HAP-1 (cell line): ENCODE data around the gene FBXW8.
"Not testable (repeated sequence)": the region's sequence is repeated elsewhere in the genome, so short reads cannot be mapped to it uniquely, and the experiment has no call there.

ENCODE experiments used
- DNase-seq, 2 experiments: peaks; one replicate each; pipeline ENCODE4 v3.0.0-alpha.2; 2016 to 2020; ENCODE audit warnings: low spot score in 2 of 2
- H3K27me3 ChIP-seq: fragments of 250-450 bp; sonication (Bioruptor Pico); 2 replicates; pipeline ENCODE4 v1.5.1; 2020; ENCODE audit warnings: low read depth, mild to moderate bottlenecking, moderate library complexity
- H3K36me3 ChIP-seq: fragments of 250-450 bp; sonication (Bioruptor Pico); replicated peaks from 2 replicates; pipeline ENCODE4 v1.5.1; 2020; ENCODE audit warnings: mild to moderate bottlenecking
- H3K4me1 ChIP-seq: fragments of 250-450 bp; sonication (Bioruptor Pico); 2 replicates; pipeline ENCODE4 v1.5.1; 2020; ENCODE audit warnings: mild to moderate bottlenecking
- H3K4me3 ChIP-seq: fragments of 250-450 bp; sonication (Bioruptor Pico); 2 replicates; pipeline ENCODE4 v1.5.1; 2020; ENCODE audit warnings: mild to moderate bottlenecking, moderate library complexity
- H3K9me3 ChIP-seq: fragments of 250-450 bp; sonication (Bioruptor Pico); 2 replicates; pipeline ENCODE4 v1.5.1; 2020; ENCODE audit warnings: mild to moderate bottlenecking, moderate library complexity
- in situ Hi-C: fragments of 300-500 bp; cut with MboI; formaldehyde crosslinking; loops from 3 replicates; pipeline ENCODE4 v1.14.3; 2020; ENCODE audit warnings: low sequenced_read_pairs, inconsistent platforms, mixed read lengths

FBXW8 gene

DNA sequence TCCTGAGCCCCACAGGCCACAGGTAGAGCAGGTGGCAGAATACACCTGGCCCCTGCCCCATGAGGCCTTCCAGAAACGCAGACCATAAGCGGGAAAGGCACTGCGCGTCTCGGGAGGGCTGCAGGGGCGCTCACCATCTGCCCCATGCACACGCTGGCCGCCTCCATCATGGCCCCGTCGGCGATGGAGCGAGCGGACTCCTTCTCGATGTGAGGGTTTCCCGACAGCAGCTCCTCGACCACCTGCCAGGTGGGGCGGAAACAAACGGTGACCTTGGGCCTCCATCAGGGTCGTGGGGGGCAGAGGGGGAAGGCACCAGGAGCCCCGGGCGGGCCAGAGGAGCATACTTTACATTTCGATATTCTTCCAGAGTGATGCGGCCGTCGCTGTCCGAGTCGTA is 135.7 kb downstream of the FBXW8 start:
- Histone ChIP-seq H3K9me3 (no peaks in the 10 kb centered on the region), H3K36me3 (no peaks in the 10 kb centered on the region), H3K4me1 (no peaks in the 10 kb centered on the region), H3K27me3 (no peaks in the 10 kb centered on the region), H3K4me3 (no peak overlapping the region)
- DNase-seq: no peak
- in situ Hi-C loops: no loop called here

DNA sequence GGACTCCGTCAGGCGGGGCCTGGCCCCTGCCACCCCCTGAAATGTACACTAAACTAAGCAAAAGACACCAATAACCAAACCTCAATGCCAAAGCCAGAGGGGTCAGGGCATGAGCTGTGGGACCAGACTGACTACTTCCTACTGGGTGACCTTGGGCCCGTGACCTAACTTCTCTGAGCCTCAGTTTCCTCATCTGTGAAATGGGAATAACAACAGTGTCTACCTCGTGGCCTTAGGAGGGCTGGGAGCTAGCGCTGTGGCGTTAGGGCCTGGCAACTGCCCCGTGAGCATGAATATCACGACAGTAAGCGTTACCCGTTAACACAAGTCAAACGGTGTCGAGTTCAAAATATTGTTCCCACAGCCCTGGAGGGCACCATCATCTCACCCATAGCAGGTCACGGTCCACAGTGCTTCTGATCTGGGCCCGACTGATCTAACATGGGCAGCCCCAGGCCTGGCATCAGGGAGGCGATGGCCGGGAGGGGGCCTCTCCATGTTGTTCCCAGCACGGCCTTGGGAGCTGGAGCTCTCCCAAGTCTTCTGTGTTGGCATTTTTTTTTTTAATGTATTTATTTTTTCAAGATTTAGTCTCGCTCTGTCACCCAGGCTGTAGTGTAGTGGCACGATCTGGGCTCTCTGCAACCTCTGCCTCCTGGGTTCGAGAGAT is 136.2 kb downstream of the FBXW8 start:
- Histone ChIP-seq H3K27me3 (no peaks in the 10 kb centered on the region), H3K4me1 (no peaks in the 10 kb centered on the region), H3K36me3 (no peaks in the 10 kb centered on the region), H3K9me3 (no peaks in the 10 kb centered on the region), H3K4me3 (no peak overlapping the region)
- in situ Hi-C loops: no loop called here
- DNase-seq: no peak

DNA sequence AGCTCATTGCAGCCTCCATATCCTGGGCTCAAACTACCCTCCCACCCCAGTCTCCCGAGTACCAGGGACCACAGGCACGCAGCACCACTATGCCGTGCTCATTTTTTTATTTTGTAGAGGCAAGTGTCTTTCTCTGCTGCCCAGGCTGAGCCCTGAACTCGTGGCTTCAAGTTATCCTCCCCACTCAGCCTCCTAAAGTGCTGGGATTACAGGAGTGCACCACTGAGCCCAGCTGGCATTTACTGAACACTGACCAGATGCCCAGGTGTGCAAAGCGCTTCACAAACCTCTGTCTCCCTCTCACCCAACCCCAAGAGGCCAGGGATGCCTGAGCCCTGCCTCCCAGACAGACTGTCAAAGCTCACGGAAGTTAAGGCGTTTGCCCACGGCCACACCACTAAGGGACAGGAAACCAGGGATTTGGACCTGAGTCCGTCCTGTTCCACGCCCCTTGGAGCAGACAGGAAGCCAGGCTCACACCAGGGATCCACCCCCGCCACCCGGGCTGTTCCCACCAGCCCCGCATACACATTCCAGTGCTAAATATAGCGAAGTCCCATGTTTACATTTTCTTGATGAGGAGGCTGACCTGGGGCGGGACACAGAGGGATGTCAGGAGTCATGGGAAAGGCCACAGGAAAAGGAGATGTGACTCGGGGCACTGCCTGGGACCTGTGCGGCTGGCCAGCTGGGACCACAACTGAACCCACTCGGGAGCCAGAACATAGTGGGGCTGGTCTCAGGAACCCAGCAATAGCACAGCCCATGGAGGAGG is 137.2 kb downstream of the FBXW8 start:
- H3K27me3 ChIP-seq: no peaks in the 10 kb centered on the region
- H3K9me3 ChIP-seq: no peaks in the 10 kb centered on the region
- no peaks in the 10 kb centered on the region; the same call in 1 of the 2 replicates for H3K4me1 ChIP-seq
- H3K4me3 ChIP-seq: no peak overlapping the region
- no peaks in the 10 kb centered on the region for H3K36me3 ChIP-seq
- no peak for DNase-seq
- in situ Hi-C loops: no loop called here

DNA sequence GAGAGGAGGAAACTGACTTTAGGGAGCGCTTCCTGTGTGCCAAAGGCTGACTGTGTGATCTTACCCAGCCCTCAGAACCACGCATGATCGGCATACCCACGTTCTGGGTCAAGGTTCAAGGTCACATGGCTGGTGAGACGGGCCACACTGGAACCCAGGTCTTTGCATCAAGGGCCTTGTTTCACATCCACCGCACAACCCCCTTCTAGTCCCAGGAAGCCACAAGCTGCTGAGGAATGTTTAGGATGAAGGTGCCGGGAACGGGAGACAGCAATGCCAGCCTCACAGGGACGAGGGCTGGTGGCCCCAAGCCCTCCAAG is 137.8 kb downstream of the FBXW8 start:
- in situ Hi-C loops: no loop called here
- Histone ChIP-seq H3K27me3 (no peaks in the 10 kb centered on the region), H3K36me3 (no peaks in the 10 kb centered on the region), H3K4me3 (no peak overlapping the region), H3K9me3 (no peaks in the 10 kb centered on the region), H3K4me1 (no peaks in the 10 kb centered on the region; the same call in 1 of the 2 replicates)
- no peak for DNase-seq

DNA sequence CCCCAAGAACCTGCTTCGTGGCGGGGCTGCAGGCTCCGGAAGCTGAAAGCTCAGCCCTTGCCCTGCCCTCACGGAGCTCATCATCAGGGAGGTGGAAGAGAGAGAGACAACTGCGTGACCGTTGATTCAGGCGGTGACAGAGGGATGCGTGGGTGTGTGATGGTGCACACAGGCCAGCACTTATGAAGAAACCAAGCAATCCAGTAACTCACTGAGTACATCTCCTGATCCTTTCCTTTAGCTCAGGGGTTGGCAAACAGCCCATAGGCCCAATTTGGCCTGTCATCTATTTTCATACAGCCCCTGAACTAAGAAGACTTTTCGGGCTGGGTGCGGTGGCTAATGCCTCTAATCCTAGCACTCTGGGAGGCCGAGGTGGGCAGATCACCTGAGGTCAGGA is 138.5 kb downstream of the FBXW8 start:
- DNase-seq: no peak
- H3K9me3 ChIP-seq: no peaks in the 10 kb centered on the region
- H3K27me3 ChIP-seq: no peaks in the 10 kb centered on the region
- H3K36me3 ChIP-seq: no peaks in the 10 kb centered on the region
- no peaks in the 10 kb centered on the region; the same call in 1 of the 2 replicates for H3K4me1 ChIP-seq
- in situ Hi-C loops: no loop called here
- H3K4me3 ChIP-seq: no peak overlapping the region

DNA sequence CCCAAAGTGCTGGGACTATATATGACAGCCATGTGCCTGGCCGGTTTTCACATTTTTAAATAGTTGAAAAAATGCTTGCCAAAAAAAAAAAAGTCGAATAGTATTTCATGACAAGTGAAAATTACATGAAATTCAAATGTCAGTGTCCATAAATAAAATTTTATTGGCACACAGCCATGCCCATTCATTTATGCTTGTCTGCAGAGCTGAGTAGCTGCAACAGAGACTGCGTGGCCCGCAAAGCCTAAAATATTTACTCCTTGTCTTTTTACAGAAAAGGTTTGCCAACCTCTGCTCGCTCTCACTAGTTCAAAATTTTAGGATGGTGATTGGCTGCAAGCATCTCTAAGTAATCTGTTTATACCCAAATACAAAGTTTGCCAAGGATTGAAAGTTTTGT is 139.3 kb downstream of the FBXW8 start:
- Histone ChIP-seq H3K4me1 (no peaks in the 10 kb centered on the region; the same call in 1 of the 2 replicates), H3K9me3 (no peaks in the 10 kb centered on the region), H3K4me3 (no peak overlapping the region), H3K36me3 (no peaks in the 10 kb centered on the region), H3K27me3 (no peaks in the 10 kb centered on the region)
- in situ Hi-C loops: no loop called here
- DNase-seq: no peak

DNA sequence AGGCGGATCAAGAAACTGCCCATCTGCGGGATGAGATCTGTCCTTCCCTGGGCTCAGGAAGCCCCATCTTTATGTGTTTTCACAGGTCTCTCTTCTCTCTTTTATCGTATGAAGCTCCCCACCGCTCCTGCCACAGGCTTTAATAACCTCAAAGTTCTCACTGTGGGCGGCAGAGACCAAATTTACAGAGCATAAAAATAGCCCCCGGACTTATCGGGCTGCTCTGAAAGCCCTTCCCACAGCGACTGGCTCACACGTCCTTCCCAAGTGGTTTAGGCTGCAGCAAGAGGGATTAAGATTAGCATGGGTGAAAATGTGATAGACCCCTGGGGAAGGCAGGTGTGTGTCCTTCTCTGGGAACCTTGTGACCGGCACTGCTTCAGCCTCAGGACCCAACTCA is 140.6 kb downstream of the FBXW8 start:
- no peak for DNase-seq

DNA sequence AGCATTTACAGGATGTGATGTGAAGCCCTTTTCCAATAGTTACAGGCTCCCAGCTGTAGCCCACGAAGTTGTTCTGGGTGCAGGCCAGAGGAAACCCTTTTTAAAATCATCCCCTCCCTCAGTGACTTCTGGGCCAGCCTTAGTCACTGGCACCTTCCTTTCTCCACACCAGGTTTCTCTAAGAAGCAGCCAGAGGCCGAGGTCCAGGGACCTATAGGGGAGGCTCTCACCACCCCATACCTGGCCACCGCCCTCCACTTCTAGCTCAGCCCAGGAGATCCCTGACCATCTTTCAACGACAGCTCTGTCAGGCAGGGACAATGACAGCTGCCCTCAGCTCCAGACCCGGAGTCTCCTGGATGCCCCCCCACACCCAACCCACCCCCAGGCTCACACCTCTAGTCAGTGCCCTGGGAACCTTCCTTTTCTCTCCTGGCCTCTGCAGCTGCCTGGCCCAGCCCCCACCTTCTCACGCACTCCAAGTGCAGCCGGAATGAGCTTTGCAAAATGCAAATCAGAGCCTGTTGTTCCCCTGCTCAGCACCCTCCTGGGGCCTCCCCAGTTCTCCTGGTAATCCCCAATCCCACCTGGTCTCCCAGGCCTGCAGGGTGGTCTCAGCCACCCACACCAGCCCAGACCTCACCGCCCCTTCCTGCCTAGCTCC is 141.8 kb downstream of the FBXW8 start:
- DNase-seq: peak in 1 of 2 experiments; percentile 40
- no peaks in the 10 kb centered on the region; the same call in 1 of the 2 replicates for H3K4me1 ChIP-seq
- in situ Hi-C loops: no loop called here

More for the DNA sequence above, 140.6 kb downstream of the FBXW8 start:
- Histone ChIP-seq H3K36me3 (no peaks in the 10 kb centered on the region), H3K4me3 (no peak overlapping the region), H3K4me1 (no peaks in the 10 kb centered on the region; the same call in 1 of the 2 replicates), H3K27me3 (no peaks in the 10 kb centered on the region), H3K9me3 (no peaks in the 10 kb centered on the region)
- in situ Hi-C loops: no loop called here

DNA sequence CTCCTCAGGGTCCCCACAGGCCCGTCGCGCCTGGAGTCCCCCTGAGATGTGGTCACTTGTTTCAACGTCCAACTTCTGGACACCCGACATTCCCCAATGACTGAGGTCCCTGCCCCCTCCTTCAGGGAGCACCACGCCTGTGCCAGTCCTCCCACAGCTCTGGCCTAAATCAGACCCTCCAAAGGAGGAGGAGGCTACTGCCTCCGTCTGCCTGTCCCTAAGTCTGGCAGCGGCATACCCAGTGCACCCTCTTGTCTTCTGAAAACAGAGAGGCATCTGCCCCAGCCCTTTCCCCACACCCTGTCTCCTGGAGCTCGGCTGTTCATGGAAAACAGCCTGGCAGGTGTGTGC is 142.3 kb downstream of the FBXW8 start:
- no peaks in the 10 kb centered on the region for H3K9me3 ChIP-seq
- no peak overlapping the region for H3K4me3 ChIP-seq
- H3K4me1 ChIP-seq: no peaks in the 10 kb centered on the region; the same call in 1 of the 2 replicates
- no peaks in the 10 kb centered on the region for H3K36me3 ChIP-seq
- in situ Hi-C loops: no loop called here
- no peak for DNase-seq
- H3K27me3 ChIP-seq: no peaks in the 10 kb centered on the region

More for the DNA sequence above, 141.8 kb downstream of the FBXW8 start:
- H3K27me3 ChIP-seq: no peaks in the 10 kb centered on the region
- no peaks in the 10 kb centered on the region for H3K36me3 ChIP-seq
- H3K9me3 ChIP-seq: no peaks in the 10 kb centered on the region
- H3K4me3 ChIP-seq: no peak overlapping the region

DNA sequence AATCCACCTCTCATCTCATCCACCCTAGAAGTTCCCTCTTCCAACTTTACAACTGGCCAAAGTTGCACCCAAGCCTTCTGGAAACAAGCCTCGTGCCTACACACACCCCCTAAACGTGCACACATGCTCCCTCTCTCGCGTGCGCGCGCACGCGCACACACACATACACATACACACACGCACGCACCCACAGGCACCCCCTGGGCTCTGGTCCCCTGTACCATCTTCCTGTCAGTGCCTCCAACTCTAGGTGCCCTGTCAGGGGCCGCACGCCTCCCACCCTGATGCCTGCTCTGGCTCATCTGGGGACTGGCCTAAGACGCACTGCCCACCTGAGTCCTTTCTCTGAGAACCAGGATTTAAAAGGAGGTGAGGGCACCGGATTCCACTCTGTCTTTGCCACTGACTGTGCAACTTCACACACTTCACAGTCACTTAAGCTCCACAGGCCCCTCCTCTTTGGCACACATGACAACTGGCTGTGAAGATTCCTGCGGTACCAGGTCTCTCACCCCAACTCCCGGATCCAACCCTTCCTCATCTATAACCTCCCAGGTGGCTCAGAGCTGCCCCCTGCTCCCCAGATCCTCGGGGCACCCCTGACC is 142.9 kb downstream of the FBXW8 start:
- Histone ChIP-seq H3K4me1 (no peaks in the 10 kb centered on the region; the same call in 1 of the 2 replicates), H3K27me3 (no peaks in the 10 kb centered on the region), H3K4me3 (no peak overlapping the region), H3K9me3 (no peaks in the 10 kb centered on the region), H3K36me3 (no peaks in the 10 kb centered on the region)
- DNase-seq: no peak
- in situ Hi-C loops: no loop called here

DNA sequence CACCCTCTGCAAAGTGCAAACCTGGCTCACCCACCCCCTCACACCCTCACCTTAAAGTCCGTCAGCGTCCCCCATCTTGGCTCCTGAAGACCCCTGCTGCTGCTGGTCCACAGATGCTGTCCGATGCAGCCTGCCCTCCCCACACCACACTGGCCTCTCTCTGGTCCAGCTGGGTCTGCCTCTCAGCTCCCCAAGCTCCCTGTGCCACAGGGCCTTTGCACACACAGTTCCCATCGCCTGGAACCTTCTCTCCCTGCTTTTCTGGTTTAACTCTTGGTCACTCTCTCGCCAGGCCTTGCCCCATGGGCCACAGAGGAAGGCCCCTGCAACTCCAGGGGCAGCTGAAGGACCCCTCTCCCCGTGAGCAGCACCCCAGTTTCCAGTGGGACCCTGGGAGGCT is 143.5 kb downstream of the FBXW8 start:
- Histone ChIP-seq H3K4me1 (no peaks in the 10 kb centered on the region; the same call in 1 of the 2 replicates), H3K4me3 (no peak overlapping the region), H3K9me3 (no peaks in the 10 kb centered on the region), H3K36me3 (no peaks in the 10 kb centered on the region), H3K27me3 (no peaks in the 10 kb centered on the region)
- DNase-seq: no peak
- in situ Hi-C loops: no loop called here

DNA sequence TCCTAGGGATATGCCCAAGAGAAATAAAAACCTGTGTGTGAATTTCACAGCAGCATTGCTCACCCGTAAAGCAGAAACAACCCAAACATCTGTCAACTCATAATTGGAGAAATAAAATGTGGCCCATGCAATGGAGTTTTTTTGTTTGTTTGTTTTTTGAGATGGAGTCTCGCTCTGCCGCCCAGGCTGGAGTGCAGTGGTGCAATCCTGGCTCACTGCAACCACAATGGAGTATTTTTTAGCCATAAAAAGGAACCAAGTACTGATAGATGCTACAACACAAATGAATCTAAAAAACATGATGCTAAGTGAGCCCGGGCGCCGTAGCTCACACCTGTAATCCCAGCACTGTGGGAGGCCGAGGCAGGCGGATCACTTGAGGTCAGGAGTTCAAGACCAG is 146.9 kb downstream of the FBXW8 start:
- H3K27me3 ChIP-seq, DNase-seq: not testable (repeated sequence)

DNA sequence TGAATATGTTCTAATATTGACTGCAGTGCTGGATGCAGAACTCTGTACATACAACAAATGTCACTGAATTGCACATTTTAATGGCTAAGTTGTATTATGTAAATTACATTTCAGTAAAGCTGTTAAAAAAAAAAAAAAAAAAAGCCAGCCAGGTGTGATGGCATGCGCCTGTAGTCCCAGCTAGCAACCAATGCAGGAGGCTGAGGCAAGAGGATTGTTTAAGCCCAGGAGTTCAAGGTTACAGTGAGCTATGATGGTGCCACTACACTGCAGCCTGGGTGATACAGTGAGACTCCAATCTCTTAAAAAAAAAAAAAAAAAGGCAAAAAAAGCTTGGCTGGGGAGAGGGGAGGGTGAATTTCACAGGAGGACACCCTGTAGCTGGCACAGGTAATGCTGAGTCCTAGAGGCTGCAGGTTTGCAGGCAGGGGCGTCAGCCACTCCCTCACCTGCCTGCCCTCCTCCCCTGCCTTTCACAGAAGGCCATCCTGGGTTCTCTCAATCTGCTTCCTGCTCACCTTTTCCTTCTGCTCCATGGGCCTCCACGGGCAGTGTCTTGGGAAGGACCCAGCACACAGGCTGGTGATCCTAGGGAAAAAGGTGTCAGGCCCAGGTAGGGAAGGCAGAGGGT is 147.8 kb downstream of the FBXW8 start:
- Histone ChIP-seq H3K36me3 (no peaks in the 10 kb centered on the region), H3K9me3 (no peaks in the 10 kb centered on the region), H3K4me3 (no peak overlapping the region), H3K4me1 (no peaks in the 10 kb centered on the region), H3K27me3 (no peaks in the 10 kb centered on the region)
- in situ Hi-C loops: no loop called here
- no peak for DNase-seq

More for the DNA sequence above, 146.9 kb downstream of the FBXW8 start:
- H3K4me1 ChIP-seq, H3K36me3 ChIP-seq, in situ Hi-C loops, H3K4me3 ChIP-seq, H3K9me3 ChIP-seq: not testable (repeated sequence)
